ENCODE measurements around the gene HILPDA. TPM values are rescaled to one million over a fixed set of nuclear protein-coding genes. Genes with fewer than 3 reads are reported as not detected.
A peak's percentile ranks its signal among the peaks of the same experiment; 100 is the strongest.
"Not testable (repeated sequence)": the region's sequence is repeated elsewhere in the genome, so short reads cannot be mapped to it uniquely, and the experiment has no call there.

Gene HILPDA
- total RNA-seq, 2 experiments from 2014 or later: 22.4 to 33.9 TPM

DNA sequence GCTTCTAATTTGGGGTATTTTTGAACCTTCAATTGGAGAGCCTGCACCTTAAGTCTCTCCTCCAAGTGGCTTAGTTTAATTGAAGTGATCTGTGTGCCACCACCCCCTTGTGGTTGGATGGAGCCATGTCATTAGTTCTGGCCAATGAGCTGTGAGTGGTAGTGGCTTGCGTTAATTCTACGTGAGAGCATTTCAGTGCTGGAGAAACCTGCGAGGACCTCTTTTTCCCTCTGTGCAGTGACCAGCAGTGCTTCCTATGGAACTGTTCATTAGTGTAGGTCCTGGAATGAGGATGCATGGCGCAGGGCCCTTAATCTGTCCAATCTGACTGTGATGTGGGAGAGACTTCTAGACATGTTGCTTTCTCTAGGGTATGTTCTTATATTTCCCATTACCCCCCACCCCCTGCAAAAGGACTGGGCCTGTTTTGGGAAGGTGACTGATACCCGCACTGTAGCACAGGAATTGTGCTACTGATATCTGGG lies 3.8 kb downstream of the HILPDA start:
- ChIA-PET CTCF (ENCODE audit: unreplicated experiment) (interaction anchor here (0.6 to 3.1 kb wide), 7 partner anchors 16 to 281 kb away, joined by 3 to 31 read pairs (median 3); no protein-coding TSS in a partner anchor), POLR2A (interaction anchor here (0.8 to 1.3 kb wide), 7 partner anchors 10 to 45 kb away, joined by 3 to 6 read pairs (median 4); no protein-coding TSS in a partner anchor)
- no peaks in the 10 kb centered on the region for H4K20me1 ChIP-seq (ENCODE audit: insufficient read depth, low read length)
- DNase-seq (ENCODE audit: low spot score): peak; percentile 77
- H3K4me1 ChIP-seq (ENCODE audit: insufficient read depth, low read length, poor library complexity, severe bottlenecking): peaks cover 33% of the 10 kb centered on the region
- intact Hi-C loops (cut with micrococcal nuclease; ENCODE audit: unreplicated experiment): loop anchor here (1.0 to 2.0 kb wide), 2 partner anchors 32 to 55 kb away; no protein-coding TSS in a partner anchor
- TF ChIP-seq EZH2phosphoT487 (IDR thresholded peaks at IDR 0.05; ENCODE audit: borderline replicate concordance, low read depth, low read length): no peak
- peak; percentile 92 for TF ChIP-seq CTCF (conservative IDR thresholded peaks at IDR 0.05; ENCODE audit: low read length)
- peaks cover 43% of the 10 kb centered on the region for H3K36me3 ChIP-seq (ENCODE audit: insufficient read depth, low read length)
- no TSS peak for BruUV-seq (replicated peaks)
- peaks cover 45% of the 10 kb centered on the region for H3K79me2 ChIP-seq (ENCODE audit: insufficient read depth, low read depth, low read length)
- peak overlapping the region; percentile 79 for H3K4me2 ChIP-seq (ENCODE audit: low read length)
- no peak overlapping the region for H3K27ac ChIP-seq (ENCODE audit: low read depth, low read length, poor library complexity, severe bottlenecking)
- H2AFZ ChIP-seq (ENCODE audit: low read length): no peak overlapping the region
- H3K4me3 ChIP-seq (ENCODE audit: low read depth, low read length, poor library complexity, severe bottlenecking): no peak overlapping the region
- H3K9me2 ChIP-seq (ENCODE audit: insufficient read depth, low read length): no peaks in the 10 kb centered on the region
- no peaks in the 10 kb centered on the region for H3K9me3 ChIP-seq (ENCODE audit: low read length)

- Histone ChIP-seq H3K9me3 (ENCODE audit: low read length) (no peaks in the 10 kb centered on the region), H3K9me2 (ENCODE audit: insufficient read depth, low read length) (no peaks in the 10 kb centered on the region), H3K4me1 (ENCODE audit: insufficient read depth, low read length, poor library complexity, severe bottlenecking) (peaks cover 21% of the 10 kb centered on the region), H3K79me2 (ENCODE audit: insufficient read depth, low read depth, low read length) (peaks cover 27% of the 10 kb centered on the region; the same call in 1 of the 2 replicates), H3K27ac (ENCODE audit: low read depth, low read length, poor library complexity, severe bottlenecking) (no peak overlapping the region), H3K36me3 (ENCODE audit: insufficient read depth, low read length) (peaks cover 39% of the 10 kb centered on the region), H3K4me2 (ENCODE audit: low read length) (no peak overlapping the region), H3K4me3 (ENCODE audit: low read depth, low read length, poor library complexity, severe bottlenecking) (no peak overlapping the region), H2AFZ (ENCODE audit: low read length) (no peak overlapping the region), H4K20me1 (ENCODE audit: insufficient read depth, low read length) (no peaks in the 10 kb centered on the region)
- ChIA-PET POLR2A (interaction anchor here (0.6 to 1.0 kb wide), 2 partner anchors 22 to 171 kb away, joined by 4 to 7 read pairs; no protein-coding TSS in a partner anchor), CTCF (ENCODE audit: unreplicated experiment) (no interaction called here)
- BruUV-seq (replicated peaks): no TSS peak
- no peak for DNase-seq (ENCODE audit: low spot score)
- TF ChIP-seq EZH2phosphoT487 (IDR thresholded peaks at IDR 0.05; ENCODE audit: borderline replicate concordance, low read depth, low read length) (no peak), CTCF (conservative IDR thresholded peaks at IDR 0.05; ENCODE audit: low read length) (no peak)
- intact Hi-C loops (cut with micrococcal nuclease; ENCODE audit: unreplicated experiment): no loop called here
These were observed 6.8 kb downstream of the HILPDA start for GRCh38 chr7:128462460-128462859.

GRCh38 chr7:128463345-128463744 lies 7.7 kb downstream of the HILPDA start:
- POLR2A ChIA-PET; H4K20me1 ChIP-seq (ENCODE audit: insufficient read depth, low read length); H2AFZ ChIP-seq (ENCODE audit: low read length); intact Hi-C loops (cut with micrococcal nuclease; ENCODE audit: unreplicated experiment); DNase-seq (ENCODE audit: low spot score); H3K4me3 ChIP-seq (ENCODE audit: low read depth, low read length, poor library complexity, severe bottlenecking); H3K9me3 ChIP-seq (ENCODE audit: low read length); H3K9me2 ChIP-seq (ENCODE audit: insufficient read depth, low read length); CTCF ChIA-PET (ENCODE audit: unreplicated experiment); H3K4me2 ChIP-seq (ENCODE audit: low read length); BruUV-seq (replicated peaks); H3K27ac ChIP-seq (ENCODE audit: low read depth, low read length, poor library complexity, severe bottlenecking): not testable (repeated sequence)
- Histone ChIP-seq H3K79me2 (ENCODE audit: insufficient read depth, low read depth, low read length) (peaks cover 27% of the 10 kb centered on the region; the same call in 1 of the 2 replicates), H3K4me1 (ENCODE audit: insufficient read depth, low read length, poor library complexity, severe bottlenecking) (peaks cover 15% of the 10 kb centered on the region), H3K36me3 (ENCODE audit: insufficient read depth, low read length) (peaks cover 30% of the 10 kb centered on the region)

DNA sequence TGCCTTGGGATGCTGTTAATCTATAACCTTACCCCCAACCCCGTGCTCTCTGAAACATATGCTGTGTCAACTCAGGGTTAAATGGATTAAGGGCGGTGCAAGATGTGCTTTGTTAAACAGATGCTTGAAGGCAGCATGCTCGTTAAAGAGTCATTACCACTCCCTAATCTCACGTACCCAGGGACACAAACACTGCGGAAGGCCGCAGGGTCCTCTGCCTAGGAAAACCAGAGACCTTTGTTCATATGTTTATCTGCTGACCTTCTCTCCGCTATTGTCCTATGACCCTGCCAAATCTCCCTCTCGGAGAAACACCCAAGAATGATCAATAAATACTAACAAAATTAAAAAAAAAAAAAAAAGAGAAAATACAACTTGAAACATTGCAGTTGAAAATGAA lies 8.3 kb downstream of the HILPDA start:
- H4K20me1 ChIP-seq (ENCODE audit: insufficient read depth, low read length); CTCF ChIA-PET (ENCODE audit: unreplicated experiment); H3K9me3 ChIP-seq (ENCODE audit: low read length); DNase-seq (ENCODE audit: low spot score); intact Hi-C loops (cut with micrococcal nuclease; ENCODE audit: unreplicated experiment); H2AFZ ChIP-seq (ENCODE audit: low read length); H3K4me2 ChIP-seq (ENCODE audit: low read length); POLR2A ChIA-PET; H3K9me2 ChIP-seq (ENCODE audit: insufficient read depth, low read length); H3K4me3 ChIP-seq (ENCODE audit: low read depth, low read length, poor library complexity, severe bottlenecking); H3K4me1 ChIP-seq (ENCODE audit: insufficient read depth, low read length, poor library complexity, severe bottlenecking); H3K27ac ChIP-seq (ENCODE audit: low read depth, low read length, poor library complexity, severe bottlenecking); BruUV-seq (replicated peaks): not testable (repeated sequence)
- Histone ChIP-seq H3K36me3 (ENCODE audit: insufficient read depth, low read length) (peaks cover 24% of the 10 kb centered on the region), H3K79me2 (ENCODE audit: insufficient read depth, low read depth, low read length) (peaks cover 25% of the 10 kb centered on the region; the same call in 1 of the 2 replicates)

DNA sequence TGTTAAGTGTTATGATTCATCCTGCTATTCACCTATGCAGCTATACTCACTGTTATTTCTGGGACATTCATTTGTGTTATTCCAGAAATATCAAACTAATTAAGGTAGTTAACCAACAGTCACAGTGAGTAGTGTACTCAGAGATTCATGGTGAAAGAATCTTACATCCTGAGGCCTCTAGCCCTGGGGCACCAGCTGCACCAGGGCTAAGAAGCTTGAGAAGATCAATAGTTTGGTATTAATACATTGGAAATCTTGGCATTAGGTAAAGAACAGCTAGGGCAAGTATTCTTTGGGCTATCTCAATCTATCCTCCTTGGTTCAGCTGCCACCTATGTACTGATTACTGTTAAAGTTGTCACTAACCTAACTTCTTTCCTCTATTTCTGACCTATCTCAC lies 11.2 kb downstream of the HILPDA start:
- H4K20me1 ChIP-seq (ENCODE audit: insufficient read depth, low read length); H3K27ac ChIP-seq (ENCODE audit: low read depth, low read length, poor library complexity, severe bottlenecking); H2AFZ ChIP-seq (ENCODE audit: low read length); H3K4me2 ChIP-seq (ENCODE audit: low read length); BruUV-seq (replicated peaks); DNase-seq (ENCODE audit: low spot score); H3K79me2 ChIP-seq (ENCODE audit: insufficient read depth, low read depth, low read length); H3K4me3 ChIP-seq (ENCODE audit: low read depth, low read length, poor library complexity, severe bottlenecking); H3K9me2 ChIP-seq (ENCODE audit: insufficient read depth, low read length); POLR2A ChIA-PET; H3K9me3 ChIP-seq (ENCODE audit: low read length); H3K4me1 ChIP-seq (ENCODE audit: insufficient read depth, low read length, poor library complexity, severe bottlenecking); CTCF ChIA-PET (ENCODE audit: unreplicated experiment); intact Hi-C loops (cut with micrococcal nuclease; ENCODE audit: unreplicated experiment): not testable (repeated sequence)
- peaks cover 17% of the 10 kb centered on the region; the same call in 1 of the 2 replicates for H3K36me3 ChIP-seq (ENCODE audit: insufficient read depth, low read length)
